GM21381 (cell line): ENCODE results near the gene PRRC2C.
"Not testable (repeated sequence)": the region's sequence is repeated elsewhere in the genome, so short reads cannot be mapped to it uniquely, and the experiment has no call there.

Experiments used
- ATAC-seq: cut with Tn5 transposase; IDR thresholded peaks from one replicate; pipeline ENCODE4 v1.9.1; 2021; ENCODE audit warnings: mild to moderate bottlenecking, moderate library complexity; ENCODE audit not compliant: unreplicated experiment

PRRC2C gene

GRCh38 chr1:171582589-171582988 lies 97.3 kb downstream of the PRRC2C start:
- no peak for ATAC-seq

GRCh38 chr1:171583591-171584201 lies 98.4 kb downstream of the PRRC2C start:
- no peak for ATAC-seq

- no peak for ATAC-seq
These were observed 100.4 kb downstream of the PRRC2C start for GRCh38 chr1:171585715-171586114.

- no peak for ATAC-seq
These were observed 102.9 kb downstream of the PRRC2C start for GRCh38 chr1:171588230-171588629.

- ATAC-seq: no peak
These were observed 104.7 kb downstream of the PRRC2C start for GRCh38 chr1:171590022-171590421.

GRCh38 chr1:171595324-171595723 lies 110.0 kb downstream of the PRRC2C start:
- no peak for ATAC-seq

- no peak for ATAC-seq
These were observed 110.8 kb downstream of the PRRC2C start for GRCh38 chr1:171596119-171596518.

- ATAC-seq: no peak
These were observed 111.4 kb downstream of the PRRC2C start for GRCh38 chr1:171596705-171597104.

GRCh38 chr1:171597203-171597602 lies 111.9 kb downstream of the PRRC2C start:
- ATAC-seq: no peak

- not testable (repeated sequence) for ATAC-seq
These were observed 115.0 kb downstream of the PRRC2C start for GRCh38 chr1:171600310-171600709.

GRCh38 chr1:171600862-171601261 lies 115.5 kb downstream of the PRRC2C start:
- ATAC-seq: no peak

GRCh38 chr1:171603042-171603441 lies 117.7 kb downstream of the PRRC2C start:
- not testable (repeated sequence) for ATAC-seq

- ATAC-seq: no peak
These were observed 121.1 kb downstream of the PRRC2C start for GRCh38 chr1:171606402-171606941.

- no peak for ATAC-seq
These were observed 125.1 kb downstream of the PRRC2C start for GRCh38 chr1:171610385-171610784.

GRCh38 chr1:171611306-171611705 lies 126.0 kb downstream of the PRRC2C start:
- ATAC-seq: no peak

- no peak for ATAC-seq
These were observed 128.0 kb downstream of the PRRC2C start for GRCh38 chr1:171613282-171613681.

GRCh38 chr1:171615122-171615906 lies 130.0 kb downstream of the PRRC2C start:
- not testable (repeated sequence) for ATAC-seq

GRCh38 chr1:171616586-171616985 lies 131.3 kb downstream of the PRRC2C start:
- ATAC-seq: no peak

- ATAC-seq: no peak
These were observed 136.8 kb downstream of the PRRC2C start, which contains the start of gene MYOCOS for GRCh38 chr1:171622152-171622462. Gene MYOCOS (plus strand): TSS chr1:171622243. CDS start chr1:171623884, 1,641 bp downstream.

GRCh38 chr1:171623651-171624331 lies 138.5 kb downstream of the PRRC2C start:
- ATAC-seq: no peak

GRCh38 chr1:171625225-171625624 lies 139.9 kb downstream of the PRRC2C start:
- no peak for ATAC-seq

- no peak for ATAC-seq
These were observed 141.7 kb downstream of the PRRC2C start for GRCh38 chr1:171627020-171627419.
